Stimulated activated CD8-positive, alpha-beta memory T cell treated with anti-CD3 and anti-CD28 coated beads, Interleukin-12 subunit alpha, Interleukin-12 subunit beta, amount 100 ng/mL, for 24 hours (primary cell): Measurements from ENCODE around the gene CHD5.
A peak's percentile ranks its signal among the peaks of the same experiment; 100 is the strongest.

Source experiments
- DNase-seq: peaks from one replicate; pipeline ENCODE4 v3.0.0-alpha.2; 2020; ENCODE audit errors: extremely low read depth

CHD5 gene

GRCh38 chr1:6134206-6134605, 45.9 kb downstream of the CHD5 start:
- DNase-seq: no peak

GRCh38 chr1:6133146-6133895, 46.8 kb downstream of the CHD5 start:
- DNase-seq: no peak

GRCh38 chr1:6131561-6131960, 48.6 kb downstream of the CHD5 start:
- DNase-seq: no peak

GRCh38 chr1:6130596-6130995, 49.5 kb downstream of the CHD5 start:
- no peak for DNase-seq

- DNase-seq: no peak
Measured at GRCh38 chr1:6130036-6130435, 50.1 kb downstream of the CHD5 start.

GRCh38 chr1:6129313-6129712, 50.8 kb downstream of the CHD5 start:
- no peak for DNase-seq

GRCh38 chr1:6128276-6129081, 51.6 kb downstream of the CHD5 start:
- no peak for DNase-seq

- DNase-seq: peak; percentile 39
Measured at GRCh38 chr1:6127587-6128163, 52.4 kb downstream of the CHD5 start.

GRCh38 chr1:6126521-6127067, 53.5 kb downstream of the CHD5 start:
- DNase-seq: no peak

- DNase-seq: no peak
Measured at GRCh38 chr1:6126028-6126427, 54.1 kb downstream of the CHD5 start.

GRCh38 chr1:6125366-6125765, 54.8 kb downstream of the CHD5 start:
- no peak for DNase-seq

- DNase-seq: no peak
Measured at GRCh38 chr1:6124746-6125365, 55.3 kb downstream of the CHD5 start.

GRCh38 chr1:6124341-6124740, 55.8 kb downstream of the CHD5 start:
- DNase-seq: no peak

GRCh38 chr1:6123816-6124215, 56.3 kb downstream of the CHD5 start:
- DNase-seq: no peak

- no peak for DNase-seq
Measured at GRCh38 chr1:6123083-6123482, 57.0 kb downstream of the CHD5 start.

- no peak for DNase-seq
Measured at GRCh38 chr1:6121651-6122370, 58.3 kb downstream of the CHD5 start.

- DNase-seq: no peak
Measured at GRCh38 chr1:6121021-6121421, 59.1 kb downstream of the CHD5 start.

- DNase-seq: no peak
Measured at GRCh38 chr1:6118415-6118814, 61.7 kb downstream of the CHD5 start.

GRCh38 chr1:6117624-6118023, 62.5 kb downstream of the CHD5 start:
- no peak for DNase-seq

GRCh38 chr1:6117064-6117463, 63.1 kb downstream of the CHD5 start:
- no peak for DNase-seq

GRCh38 chr1:6116137-6116536, 64.0 kb downstream of the CHD5 start:
- no peak for DNase-seq
